Activated naive CD8-positive, alpha-beta T cell treated with anti-CD3 and anti-CD28 coated beads, Interleukin-2, amount 50 U/mL, for 16 hours (primary cell): ENCODE results near the gene CCDC88C.

Experiments used
- DNase-seq: peaks from one replicate; pipeline ENCODE4 v3.0.0-alpha.2; 2020; ENCODE audit warnings: low read depth, low spot score

Gene CCDC88C

GRCh38 chr14:91380610-91381371 lies 36.8 kb downstream of the CCDC88C start:
- DNase-seq = no peak

DNA sequence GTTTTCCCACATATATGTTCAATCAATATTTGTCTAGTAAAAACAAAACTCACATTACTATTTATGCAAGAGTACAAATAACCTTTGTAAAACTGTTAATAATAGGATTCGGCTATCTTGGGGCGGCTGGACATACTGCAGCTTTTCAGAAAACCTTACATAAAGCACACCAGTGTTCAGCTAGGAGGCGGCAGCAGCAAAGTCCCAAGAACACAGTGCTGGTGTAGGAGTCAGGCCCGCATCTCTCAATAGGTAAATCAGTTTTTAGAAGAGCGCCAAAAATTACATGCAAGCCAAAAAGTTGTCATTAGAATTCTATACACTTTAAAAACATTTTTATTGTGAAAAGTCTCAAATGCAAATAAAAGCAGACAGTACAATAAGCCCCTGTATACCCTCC lies 37.5 kb downstream of the CCDC88C start:
- DNase-seq = no peak

DNA sequence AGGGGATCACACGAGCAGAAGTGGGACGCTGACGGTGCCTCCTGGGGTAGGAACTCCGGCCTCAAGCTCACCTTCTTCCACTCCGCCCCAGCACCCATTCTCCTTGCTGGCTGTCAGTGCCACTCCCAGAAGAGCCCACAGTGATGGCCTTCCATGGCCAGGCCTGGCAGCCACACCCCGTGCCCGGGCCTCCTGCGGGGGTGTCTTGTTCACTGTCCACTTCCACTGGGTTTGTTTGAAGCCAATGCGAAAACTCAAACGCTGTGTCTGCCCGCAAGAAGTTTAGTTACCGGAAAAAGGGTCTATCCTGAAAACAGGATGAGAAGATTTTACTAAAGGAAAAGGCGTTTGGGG lies 38.1 kb downstream of the CCDC88C start:
- no peak for DNase-seq

- no peak for DNase-seq
Measured at GRCh38 chr14:91378930-91379578, 38.6 kb downstream of the CCDC88C start.

DNA sequence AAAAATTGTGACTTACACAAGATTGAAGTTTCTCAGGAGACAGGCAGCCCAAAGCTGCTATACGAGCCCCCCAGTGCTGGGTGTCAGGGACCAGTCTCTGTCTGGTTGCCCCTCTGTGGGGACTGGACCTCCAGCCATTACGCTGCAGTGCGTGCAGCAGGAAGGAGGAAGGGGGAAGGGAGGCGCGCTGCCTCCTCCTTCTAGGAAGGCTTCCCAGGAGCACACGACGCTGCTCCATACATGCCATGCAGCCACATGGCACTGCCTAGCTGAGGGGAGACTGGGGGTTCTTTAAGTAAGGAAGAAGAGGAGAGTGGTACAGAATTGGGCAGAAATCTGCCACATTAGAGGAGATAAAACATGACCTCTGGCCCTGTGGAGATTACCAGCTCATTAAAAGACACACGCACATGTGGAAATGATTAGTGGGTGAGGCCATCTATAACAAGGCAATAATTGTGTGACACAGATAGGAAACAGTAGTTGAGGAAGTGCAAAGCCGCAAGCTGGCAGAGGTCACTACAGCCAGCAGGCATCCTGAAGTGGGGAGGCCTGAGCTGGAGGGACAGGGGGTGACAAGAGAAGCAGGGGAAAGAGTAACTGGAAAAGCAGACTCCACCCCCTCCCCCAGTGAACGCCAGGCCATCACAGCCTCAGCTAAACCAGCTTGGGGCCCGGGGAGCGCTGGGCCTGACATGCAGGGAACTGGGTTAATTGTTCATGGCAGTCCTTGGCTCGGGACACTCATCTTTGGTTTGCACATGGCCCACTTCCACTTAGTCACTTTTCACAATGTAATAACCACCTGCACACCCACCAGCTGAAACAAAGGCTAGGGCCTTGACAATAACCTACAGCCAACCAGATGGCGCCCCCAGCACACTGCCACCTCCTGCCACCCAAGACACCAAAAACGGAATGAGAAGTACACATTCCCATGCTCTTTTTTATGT lies 39.6 kb downstream of the CCDC88C start:
- DNase-seq = no peak

DNA sequence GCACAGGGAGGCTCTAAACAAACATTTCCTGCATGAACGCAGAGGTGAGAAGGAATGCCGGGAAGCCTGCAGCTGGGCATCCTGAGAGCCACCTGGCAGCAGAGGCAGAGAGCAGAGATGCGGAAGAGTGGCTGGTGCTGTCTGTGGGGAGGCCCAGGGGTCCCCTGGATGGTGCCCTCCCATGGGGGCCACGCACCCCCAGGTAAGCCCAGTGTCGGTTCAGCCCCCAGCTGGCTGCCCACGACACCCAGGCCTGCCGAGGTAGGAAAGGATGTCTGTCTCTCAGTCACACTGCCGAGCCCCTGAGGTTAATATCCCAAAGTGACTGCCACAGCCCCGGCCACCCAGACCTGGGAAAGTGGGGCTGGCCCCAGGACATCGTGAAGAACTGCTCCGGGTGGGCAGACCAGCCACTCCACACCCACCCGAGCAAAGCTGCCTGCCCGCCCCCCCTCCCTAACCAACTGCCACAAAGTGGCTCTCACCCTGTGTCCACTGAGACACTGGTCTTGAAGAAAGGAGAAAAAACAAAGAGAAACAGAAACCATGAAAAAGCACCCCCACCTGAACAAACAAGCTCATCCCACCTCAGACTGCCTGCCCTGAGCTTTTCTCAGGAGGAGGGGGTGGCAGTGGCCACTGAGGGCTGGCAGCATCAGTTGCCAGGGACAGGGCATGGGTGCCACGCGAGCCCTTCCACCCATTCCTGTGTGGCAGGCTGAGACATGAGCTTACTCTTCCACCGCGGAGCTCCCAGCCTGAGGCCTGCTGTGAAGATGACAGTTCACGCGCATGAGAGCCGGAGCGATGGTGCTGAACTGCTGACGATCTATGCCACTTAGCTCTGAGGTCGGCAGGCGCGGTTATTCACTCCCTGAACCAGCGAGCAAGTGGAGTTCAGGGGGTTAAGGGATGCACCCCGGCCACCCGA lies 40.8 kb downstream of the CCDC88C start:
- DNase-seq = no peak

- DNase-seq = no peak
Measured at GRCh38 chr14:91375720-91376452, 41.7 kb downstream of the CCDC88C start.

- no peak for DNase-seq
Measured at GRCh38 chr14:91374879-91375702, 42.5 kb downstream of the CCDC88C start.

DNA sequence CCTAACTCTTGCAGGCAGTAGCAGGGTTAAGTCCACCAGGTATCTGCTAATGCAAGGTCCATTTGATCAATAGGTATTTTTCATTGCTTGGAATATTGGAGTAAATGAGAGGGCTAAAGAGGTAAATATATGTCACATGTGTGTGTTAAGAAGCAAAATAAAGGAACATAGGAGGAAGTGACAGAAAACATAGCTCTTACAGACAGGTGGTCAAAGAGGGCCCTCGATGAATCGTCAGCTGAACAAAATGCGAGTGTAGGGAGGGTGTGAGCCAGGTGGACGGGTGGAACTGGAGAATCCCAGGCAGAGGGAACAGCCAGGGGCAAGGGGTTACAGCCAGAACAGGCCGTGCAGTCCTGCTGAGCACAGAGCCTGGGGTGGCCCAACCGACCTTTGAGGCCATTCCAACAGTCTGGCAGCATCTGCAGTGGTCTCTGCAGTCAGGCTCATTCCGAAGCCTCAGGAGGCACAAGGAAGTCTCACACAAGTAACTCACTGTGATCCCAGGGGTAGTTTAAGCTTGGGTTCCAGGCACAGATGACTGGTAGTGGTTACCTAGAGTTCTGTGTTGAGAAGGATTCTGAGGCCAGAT lies 43.2 kb downstream of the CCDC88C start:
- DNase-seq = no peak

DNA sequence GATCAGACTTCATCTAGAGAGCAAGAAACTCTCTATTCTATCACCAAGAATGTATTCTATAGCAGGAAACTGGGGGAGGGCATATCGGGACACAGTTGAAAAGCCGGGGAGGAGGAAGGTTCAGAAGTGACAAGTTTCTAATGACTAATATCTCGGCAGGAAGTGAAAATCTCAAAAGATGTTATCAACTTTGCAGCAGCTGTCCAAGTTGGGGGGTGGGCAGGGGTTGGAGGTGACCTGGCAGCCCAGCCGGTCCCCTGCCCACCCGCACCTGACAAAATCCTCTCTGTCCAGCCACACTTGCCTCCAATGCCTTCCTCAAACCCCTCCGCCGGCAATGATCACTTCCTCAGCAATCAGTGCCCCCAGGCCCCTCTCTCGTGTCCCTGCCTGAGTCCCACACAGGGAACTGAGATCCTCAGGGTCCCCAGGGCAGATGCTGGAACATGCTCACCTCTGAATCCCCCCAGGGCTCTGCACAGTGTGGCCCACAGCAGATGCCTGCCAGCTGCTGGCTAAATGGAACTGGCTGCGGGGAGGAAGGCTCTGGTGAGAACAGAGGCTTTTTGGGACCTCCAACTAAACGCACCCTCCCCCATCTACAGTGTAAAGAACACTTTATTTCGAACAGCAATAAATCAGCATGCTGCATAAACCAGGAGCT lies 43.9 kb downstream of the CCDC88C start:
- peak; percentile 29 for DNase-seq

GRCh38 chr14:91372671-91373495 lies 44.7 kb downstream of the CCDC88C start:
- no peak for DNase-seq

DNA sequence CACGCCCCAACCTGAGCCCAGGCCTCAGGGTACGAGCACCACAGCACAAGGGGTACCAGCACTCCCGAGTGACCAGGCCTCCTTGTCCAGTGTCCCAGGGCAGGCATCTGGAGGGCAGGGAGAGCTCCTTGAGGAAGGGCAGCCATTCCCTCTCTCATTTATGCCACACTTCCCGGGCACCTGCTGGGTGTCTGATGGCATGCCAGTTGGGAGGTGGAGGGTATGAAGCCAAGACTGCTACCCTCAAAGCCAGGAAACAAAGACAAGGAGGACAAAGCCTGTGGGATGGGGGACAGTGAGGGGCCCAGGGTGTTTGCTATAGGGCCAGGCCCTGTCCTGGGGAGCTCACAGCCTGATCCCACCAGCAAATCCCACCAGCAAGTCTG lies 45.6 kb downstream of the CCDC88C start:
- no peak for DNase-seq

- no peak for DNase-seq
Measured at GRCh38 chr14:91371011-91371989, 46.3 kb downstream of the CCDC88C start.

- DNase-seq = no peak
Measured at GRCh38 chr14:91369628-91370445, 47.8 kb downstream of the CCDC88C start.

DNA sequence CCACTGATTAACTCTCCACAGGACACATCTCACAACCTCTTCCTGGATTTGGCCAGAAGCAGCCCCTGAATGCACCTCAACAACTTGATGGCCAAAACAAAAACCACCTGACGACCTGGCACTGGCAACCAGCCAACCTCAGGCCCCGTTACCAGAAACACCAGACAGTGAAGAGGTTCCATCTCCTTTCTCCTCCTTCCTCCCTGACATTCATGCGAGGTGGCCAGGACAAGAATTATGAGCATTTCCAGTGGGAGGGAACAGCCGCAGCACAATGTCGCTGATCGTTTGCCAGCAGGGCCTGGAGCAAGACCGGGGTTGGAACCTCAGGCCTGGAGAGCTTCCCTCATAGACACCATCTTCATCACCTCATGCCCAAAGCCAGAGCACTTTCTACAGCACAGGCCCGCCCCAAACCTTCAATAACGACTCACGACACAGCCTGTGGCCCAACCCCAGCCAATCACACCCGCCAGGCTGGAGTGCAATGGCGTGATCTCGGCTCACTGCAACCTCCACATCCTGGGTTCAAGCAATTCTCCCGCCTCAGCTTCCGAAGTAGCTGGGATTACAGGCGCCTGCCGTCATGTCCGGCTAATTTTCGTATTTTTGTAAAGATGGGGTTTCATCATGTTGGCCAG lies 48.7 kb downstream of the CCDC88C start:
- no peak for DNase-seq
